ENCODE data around the gene TSPAN19. TPM values are rescaled to one million over a fixed set of nuclear protein-coding genes. Genes with fewer than 3 reads are reported as not detected.
"Not testable (repeated sequence)": the region's sequence is repeated elsewhere in the genome, so short reads cannot be mapped to it uniquely, and the experiment has no call there.

Gene TSPAN19
- total RNA-seq, 4 donors from 2014 or later: not detected

DNA sequence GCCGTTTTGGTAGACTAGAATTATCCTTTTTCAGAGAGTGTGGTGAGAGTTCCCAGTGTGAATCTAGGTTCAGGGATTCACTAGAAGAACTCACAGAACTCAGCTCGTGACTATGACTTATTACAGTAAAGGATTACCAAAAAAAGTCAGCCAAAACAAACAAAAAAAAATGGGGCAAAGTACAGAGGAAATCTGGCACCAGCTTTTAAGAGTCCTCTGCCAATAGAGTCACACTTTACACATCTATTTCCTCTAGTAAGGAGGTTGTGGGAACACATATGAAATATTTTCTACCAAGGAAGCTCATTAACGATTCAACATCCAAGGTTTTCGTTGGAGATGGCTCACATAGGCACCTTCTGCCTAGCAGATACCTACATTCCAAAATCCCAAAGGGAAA lies 28.2 kb downstream of the TSPAN19 start:
- H3K27me3 ChIP-seq: no peaks in the 10 kb centered on the region
- H3K9me3 ChIP-seq: no peaks in the 10 kb centered on the region
- in situ Hi-C loops (cut with MboI; ENCODE audit: low sequenced_read_pairs in 4 of 4) (no loop called here), intact Hi-C loops (cut with DNase I; ENCODE audit: low total_unique reads) (no loop called here)
- DNase-seq: no peak
- no peaks in the 10 kb centered on the region for H3K36me3 ChIP-seq
- peak in 1 of 2 donors; percentile 26 for ATAC-seq
- TF ChIP-seq POLR2A (IDR thresholded peaks at IDR 0.05) (no peak), CTCF (IDR thresholded peaks at IDR 0.05 in 4 of 5, conservative IDR thresholded peaks at IDR 0.05 in 1 of 5) (no peak)
- H3K27ac ChIP-seq: no peak overlapping the region
- no peaks in the 10 kb centered on the region for H3K4me1 ChIP-seq
- no peak overlapping the region for H3K4me3 ChIP-seq

DNA sequence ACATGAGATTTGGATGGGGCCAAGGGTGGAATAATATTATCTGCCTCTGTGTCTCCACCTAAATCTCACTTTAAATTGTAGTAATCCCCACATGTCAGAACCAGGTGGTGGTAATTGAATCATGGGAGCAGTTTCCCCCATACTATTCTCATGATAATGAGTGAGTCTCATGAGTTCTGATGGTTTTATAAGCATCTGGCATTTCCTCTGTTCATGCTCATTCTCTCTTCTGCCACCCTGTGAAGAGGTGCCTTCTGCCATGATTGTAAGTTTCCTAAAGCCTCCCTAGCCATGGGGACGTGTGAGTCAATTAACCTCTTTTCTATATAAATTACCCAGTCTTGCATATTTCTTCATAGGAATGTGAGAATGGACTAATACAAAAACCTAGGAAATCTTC lies 29.9 kb downstream of the TSPAN19 start:
- DNase-seq (no peak), ATAC-seq (no peak)

GRCh38 chr12:85005615-85006014 lies 30.5 kb downstream of the TSPAN19 start:
- TF ChIP-seq POLR2A (IDR thresholded peaks at IDR 0.05) (no peak), CTCF (IDR thresholded peaks at IDR 0.05 in 4 of 5, conservative IDR thresholded peaks at IDR 0.05 in 1 of 5) (no peak)
- DNase-seq: no peak
- Histone ChIP-seq H3K36me3 (no peaks in the 10 kb centered on the region), H3K4me1 (no peaks in the 10 kb centered on the region), H3K27ac (no peak overlapping the region), H3K27me3 (no peaks in the 10 kb centered on the region), H3K9me3 (no peaks in the 10 kb centered on the region), H3K4me3 (no peak overlapping the region)
- intact Hi-C loops (cut with DNase I; ENCODE audit: low total_unique reads): no loop called here
- ATAC-seq: no peak
- in situ Hi-C loops (cut with MboI; ENCODE audit: low sequenced_read_pairs in 4 of 4): no loop called here

More for the DNA sequence above, 29.9 kb downstream of the TSPAN19 start:
- H3K4me3 ChIP-seq: no peak overlapping the region
- no peaks in the 10 kb centered on the region for H3K4me1 ChIP-seq
- H3K27ac ChIP-seq: no peak overlapping the region
- intact Hi-C loops (cut with DNase I; ENCODE audit: low total_unique reads): no loop called here
- in situ Hi-C loops (cut with MboI; ENCODE audit: low sequenced_read_pairs in 4 of 4): no loop called here
- H3K9me3 ChIP-seq: no peaks in the 10 kb centered on the region
- no peaks in the 10 kb centered on the region for H3K36me3 ChIP-seq
- TF ChIP-seq POLR2A (IDR thresholded peaks at IDR 0.05) (no peak), CTCF (IDR thresholded peaks at IDR 0.05 in 4 of 5, conservative IDR thresholded peaks at IDR 0.05 in 1 of 5) (no peak)
- H3K27me3 ChIP-seq: no peaks in the 10 kb centered on the region

DNA sequence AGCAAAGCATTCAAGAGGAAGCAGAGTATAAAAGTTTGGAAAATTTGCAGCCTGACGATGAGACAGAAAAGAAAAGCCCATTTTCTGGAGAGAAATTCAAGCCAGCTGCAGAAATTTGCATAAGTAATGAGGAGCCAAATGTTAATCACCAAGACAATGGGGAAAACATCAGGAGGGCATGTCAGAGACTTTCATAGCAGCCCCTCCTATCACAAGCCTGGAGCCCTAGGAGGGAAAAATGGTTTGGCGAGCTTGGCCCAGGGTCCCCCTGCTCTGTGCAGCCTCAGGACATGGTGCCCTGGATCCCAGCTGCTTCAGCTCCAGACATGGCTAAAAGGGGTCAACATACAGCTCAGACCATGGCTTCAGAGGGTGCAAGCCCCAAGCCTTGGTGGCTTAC lies 31.0 kb downstream of the TSPAN19 start:
- H3K27ac ChIP-seq; H3K27me3 ChIP-seq; in situ Hi-C loops (cut with MboI; ENCODE audit: low sequenced_read_pairs in 4 of 4); H3K36me3 ChIP-seq; DNase-seq; H3K4me1 ChIP-seq; H3K9me3 ChIP-seq; intact Hi-C loops (cut with DNase I; ENCODE audit: low total_unique reads); ATAC-seq; H3K4me3 ChIP-seq: not testable (repeated sequence)

- no peak overlapping the region for H3K27ac ChIP-seq
- in situ Hi-C loops (cut with MboI; ENCODE audit: low sequenced_read_pairs in 4 of 4): no loop called here
- no peaks in the 10 kb centered on the region for H3K27me3 ChIP-seq
- TF ChIP-seq CTCF (IDR thresholded peaks at IDR 0.05 in 4 of 5, conservative IDR thresholded peaks at IDR 0.05 in 1 of 5): no peak
- TF ChIP-seq POLR2A (IDR thresholded peaks at IDR 0.05): no peak
- intact Hi-C loops (cut with DNase I; ENCODE audit: low total_unique reads): no loop called here
- no peaks in the 10 kb centered on the region for H3K4me1 ChIP-seq
- H3K4me3 ChIP-seq: no peak overlapping the region
- ATAC-seq: no peak
- H3K9me3 ChIP-seq: no peaks in the 10 kb centered on the region
- no peaks in the 10 kb centered on the region for H3K36me3 ChIP-seq
- DNase-seq: no peak
Observed at GRCh38 chr12:85004204-85004603, 31.9 kb downstream of the TSPAN19 start.
